Mesendoderm (in vitro differentiated cells): ENCODE measurements around the gene CCNL2.
"Not testable (repeated sequence)": the region's sequence is repeated elsewhere in the genome, so short reads cannot be mapped to it uniquely, and the experiment has no call there.

Experiments
- DNase-seq: peaks from one replicate; pipeline ENCODE4 v3.0.0; 2013
- H2AK5ac ChIP-seq: 2 replicates; pipeline ENCODE4 v1.6.1; 2013; ENCODE audit warnings: low read length, inconsistent platforms
- H2BK120ac ChIP-seq: 2 replicates; pipeline ENCODE4 v1.6.1; 2013; ENCODE audit warnings: low read depth, mild to moderate bottlenecking, low read length, moderate library complexity, mixed read lengths
- H2BK15ac ChIP-seq: replicated peaks from 2 replicates; pipeline ENCODE4 v1.6.1; 2013; ENCODE audit warnings: low read depth, mild to moderate bottlenecking, moderate library complexity
- H2BK5ac ChIP-seq: 2 replicates; pipeline ENCODE4 v1.6.1; 2013; ENCODE audit warnings: low read length, inconsistent platforms
- H3K18ac ChIP-seq: 2 replicates; pipeline ENCODE4 v1.6.1; 2013; ENCODE audit warnings: mild to moderate bottlenecking, low read length, mixed read lengths
- H3K23ac ChIP-seq: one replicate; pipeline ENCODE4 v1.6.1; 2013; ENCODE audit warnings: low read length
- H3K27ac ChIP-seq: 2 replicates; pipeline ENCODE4 v1.5.1; 2013; ENCODE audit warnings: low read depth, mild to moderate bottlenecking, inconsistent platforms, low read length, moderate library complexity
- H3K27me3 ChIP-seq: 2 replicates; pipeline ENCODE4 v1.6.1; 2013; ENCODE audit warnings: low read length, control low read depth, mild to moderate bottlenecking, inconsistent platforms; ENCODE audit not compliant: insufficient read depth, poor library complexity
- H3K36me3 ChIP-seq: 2 replicates; pipeline ENCODE4 v1.6.1; 2013; ENCODE audit warnings: low read length, inconsistent platforms; ENCODE audit not compliant: control insufficient read depth, insufficient read depth
- H3K4ac ChIP-seq: one replicate; pipeline ENCODE4 v1.6.1; 2013; ENCODE audit warnings: low read depth, mild to moderate bottlenecking, low read length, moderate library complexity
- H3K4me1 ChIP-seq: 2 replicates; pipeline ENCODE4 v1.6.1; 2013; ENCODE audit warnings: low read depth, low read length, inconsistent platforms; ENCODE audit not compliant: control insufficient read depth
- H3K4me2 ChIP-seq: 2 replicates; pipeline ENCODE4 v1.6.1; 2013; ENCODE audit warnings: low read length
- H3K4me3 ChIP-seq: 2 replicates; pipeline ENCODE4 v1.5.1; 2013; ENCODE audit warnings: mild to moderate bottlenecking, low read length
- H3K56ac ChIP-seq: one replicate; pipeline ENCODE4 v1.6.1; 2013; ENCODE audit warnings: low read length
- H3K79me1 ChIP-seq: 2 replicates; pipeline ENCODE4 v1.6.1; 2013; ENCODE audit warnings: low read length, inconsistent platforms
- H3K79me2 ChIP-seq: 2 replicates; pipeline ENCODE4 v1.6.1; 2013; ENCODE audit warnings: mild to moderate bottlenecking, low read length; ENCODE audit not compliant: control insufficient read depth, insufficient read depth
- H3K9ac ChIP-seq: 2 replicates; pipeline ENCODE4 v1.6.1; 2013; ENCODE audit warnings: low read length, inconsistent platforms
- H4K5ac ChIP-seq: one replicate; pipeline ENCODE4 v1.6.1; 2013; ENCODE audit warnings: low read length
- H4K8ac ChIP-seq: one replicate; pipeline ENCODE4 v1.6.1; 2013; ENCODE audit warnings: low read depth, mild to moderate bottlenecking, control low read depth, low read length, moderate library complexity
- WGBS: extraction: QIAGEN DNeasy Blood & Tissue Kit; methylation state at CpG from one replicate; pipeline ENCODE4 v1.1.7; 2013; ENCODE audit warnings: low lambda C conversion rate, missing lambda C conversion rate; ENCODE audit not compliant: insufficient coverage; ENCODE audit errors: extremely low coverage; 5-methylcytosine and 5-hydroxymethylcytosine counted together

The CCNL2 gene

GRCh38 chr1:1412311-1412902, 13.3 kb upstream of the CCNL2 start:
- peaks cover 16% of the 10 kb centered on the region for H3K79me2 ChIP-seq
- WGBS = no CpG with 5 or more reads among the region's 11 CpGs
- not testable (repeated sequence) for H3K4me3 ChIP-seq, H3K27me3 ChIP-seq, H3K4me1 ChIP-seq, H2AK5ac ChIP-seq, H3K36me3 ChIP-seq, H3K9ac ChIP-seq, H3K56ac ChIP-seq, H3K23ac ChIP-seq, H4K8ac ChIP-seq, H3K18ac ChIP-seq, H3K4ac ChIP-seq, H3K4me2 ChIP-seq, H2BK120ac ChIP-seq, H4K5ac ChIP-seq, H3K79me1 ChIP-seq, H2BK5ac ChIP-seq, DNase-seq, H2BK15ac ChIP-seq, H3K27ac ChIP-seq

GRCh38 chr1:1411626-1412025, 12.5 kb upstream of the CCNL2 start:
- Histone ChIP-seq H3K18ac (no peak overlapping the region), H2BK120ac (no peak overlapping the region), H3K79me1 (peaks cover 4% of the 10 kb centered on the region), H4K5ac (no peak overlapping the region), H2AK5ac (no peak overlapping the region), H3K27me3 (no peaks in the 10 kb centered on the region), H3K4ac (no peak overlapping the region), H3K36me3 (no peaks in the 10 kb centered on the region), H3K56ac (no peak overlapping the region), H3K79me2 (peaks cover 20% of the 10 kb centered on the region), H3K4me3 (no peak overlapping the region), H3K27ac (no peak overlapping the region), H3K4me1 (peaks cover 5% of the 10 kb centered on the region), H3K9ac (no peak overlapping the region), H3K23ac (no peak overlapping the region), H2BK5ac (no peak overlapping the region), H3K4me2 (no peak overlapping the region), H4K8ac (no peak overlapping the region), H2BK15ac (no peak overlapping the region)
- DNase-seq = no peak
- WGBS = no CpG with 5 or more reads among the region's 13 CpGs

GRCh38 chr1:1410238-1410637, 11.1 kb upstream of the CCNL2 start:
- H3K27me3 ChIP-seq, H3K4me3 ChIP-seq, H3K36me3 ChIP-seq, H3K4ac ChIP-seq, DNase-seq, H2BK5ac ChIP-seq, H2BK15ac ChIP-seq, H2BK120ac ChIP-seq, H4K5ac ChIP-seq, H4K8ac ChIP-seq, H3K9ac ChIP-seq, H2AK5ac ChIP-seq, H3K56ac ChIP-seq, H3K23ac ChIP-seq, H3K18ac ChIP-seq, H3K4me2 ChIP-seq, H3K4me1 ChIP-seq: not testable (repeated sequence)
- H3K27ac ChIP-seq = peak overlapping the region; percentile 20
- peaks cover 13% of the 10 kb centered on the region for H3K79me1 ChIP-seq
- no CpG with 5 or more reads among the region's 8 CpGs for WGBS
- H3K79me2 ChIP-seq = peaks cover 33% of the 10 kb centered on the region

- H2BK15ac ChIP-seq = no peak overlapping the region
- peaks cover 5% of the 10 kb centered on the region for H3K4me1 ChIP-seq
- peak overlapping the region; percentile 100 for H3K56ac ChIP-seq
- H4K8ac ChIP-seq = no peak overlapping the region
- H3K36me3 ChIP-seq = peaks cover 8% of the 10 kb centered on the region
- peaks cover 19% of the 10 kb centered on the region for H3K79me1 ChIP-seq
- peak overlapping the region; percentile 45 for H3K23ac ChIP-seq
- H3K27ac ChIP-seq = peak overlapping the region; percentile 67
- H4K5ac ChIP-seq = no peak overlapping the region
- H3K4me2 ChIP-seq = peak overlapping the region; percentile 62
- peak overlapping the region; percentile 60 for H3K18ac ChIP-seq
- peak overlapping the region; percentile 96 for H3K4ac ChIP-seq
- peaks cover 35% of the 10 kb centered on the region for H3K79me2 ChIP-seq
- WGBS = no CpG with 5 or more reads among the region's 41 CpGs
- no peak overlapping the region for H2BK120ac ChIP-seq
- DNase-seq = peak; percentile 73
- H3K9ac ChIP-seq = peak overlapping the region; percentile 94
- H2AK5ac ChIP-seq = no peak overlapping the region
- no peaks in the 10 kb centered on the region for H3K27me3 ChIP-seq
- H2BK5ac ChIP-seq = peak overlapping the region; percentile 55
- peak overlapping the region; percentile 89 for H3K4me3 ChIP-seq
These were observed 8.6 kb upstream of the CCNL2 start for GRCh38 chr1:1407636-1408318.

- Histone ChIP-seq H2BK15ac (no peak within 1 kb of the TSS), H4K8ac (peak within 1 kb of the TSS; percentile 93), H3K4me2 (peak within 1 kb of the TSS; percentile 95), H2BK5ac (peak within 1 kb of the TSS; percentile 55), H3K18ac (peak within 1 kb of the TSS; percentile 60), H3K4me1 (peaks cover 5% of the 10 kb centered on the region), H3K36me3 (peaks cover 10% of the 10 kb centered on the region), H3K27ac (peak within 1 kb of the TSS; percentile 82), H2AK5ac (no peak within 1 kb of the TSS), H4K5ac (no peak within 1 kb of the TSS), H3K27me3 (no peaks in the 10 kb centered on the region), H3K79me1 (peaks cover 19% of the 10 kb centered on the region), H3K56ac (peak within 1 kb of the TSS; percentile 100), H3K9ac (peak within 1 kb of the TSS; percentile 94), H3K79me2 (peaks cover 35% of the 10 kb centered on the region), H3K23ac (peak within 1 kb of the TSS; percentile 81), H3K4me3 (peak within 1 kb of the TSS; percentile 89), H3K4ac (peak within 1 kb of the TSS; percentile 96), H2BK120ac (no peak within 1 kb of the TSS)
- WGBS = no CpG with 5 or more reads among the region's 98 CpGs
- peak; percentile 94 for DNase-seq
These were observed 7.9 kb upstream of the CCNL2 start, which contains the start of gene MRPL20 for GRCh38 chr1:1406821-1407635. TSS of gene MRPL20 (minus strand) at chr1:1407293. CDS start at chr1:1407217, 76 bp downstream.
